Aortic smooth muscle cell (primary cell): ENCODE measurements around the gene CTXND2. TPM values are rescaled to one million over a fixed set of nuclear protein-coding genes. Genes with fewer than 3 reads are reported as not detected.

Source experiments
- total RNA-seq: library from RNA; depleted of rRNA; stranded (reverse); fragments of >200 nt; gene quantifications from 2 replicates; pipeline ENCODE4 v1.2.3, GENCODE V29; 2014

The CTXND2 gene
- total RNA-seq, result not detected in 2 replicates

DNA sequence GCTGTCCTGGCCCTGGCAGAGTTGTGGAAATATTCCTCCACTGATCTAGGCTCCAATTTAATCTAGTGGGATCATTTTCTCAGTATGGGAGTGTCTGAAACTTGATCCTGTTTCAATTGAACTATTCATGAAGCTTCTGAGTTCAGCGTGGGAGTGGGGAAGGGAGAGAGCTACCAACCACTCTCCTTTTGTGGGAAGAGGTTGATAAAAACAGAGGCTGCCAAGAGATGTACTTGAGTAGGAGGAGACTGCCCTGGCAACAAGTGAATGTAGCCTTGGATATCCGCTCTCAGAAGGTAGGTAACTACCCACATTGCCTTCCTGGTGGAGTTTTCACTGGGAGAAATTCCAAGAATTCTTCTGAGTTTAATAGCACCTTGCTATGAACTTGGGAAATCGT is at the start of gene CTXND2:
TSS of gene CTXND2 (plus strand) at position 119 of the 400 bp plus-strand sequence. CDS start 25,179 bp downstream, outside the sequence.

DNA sequence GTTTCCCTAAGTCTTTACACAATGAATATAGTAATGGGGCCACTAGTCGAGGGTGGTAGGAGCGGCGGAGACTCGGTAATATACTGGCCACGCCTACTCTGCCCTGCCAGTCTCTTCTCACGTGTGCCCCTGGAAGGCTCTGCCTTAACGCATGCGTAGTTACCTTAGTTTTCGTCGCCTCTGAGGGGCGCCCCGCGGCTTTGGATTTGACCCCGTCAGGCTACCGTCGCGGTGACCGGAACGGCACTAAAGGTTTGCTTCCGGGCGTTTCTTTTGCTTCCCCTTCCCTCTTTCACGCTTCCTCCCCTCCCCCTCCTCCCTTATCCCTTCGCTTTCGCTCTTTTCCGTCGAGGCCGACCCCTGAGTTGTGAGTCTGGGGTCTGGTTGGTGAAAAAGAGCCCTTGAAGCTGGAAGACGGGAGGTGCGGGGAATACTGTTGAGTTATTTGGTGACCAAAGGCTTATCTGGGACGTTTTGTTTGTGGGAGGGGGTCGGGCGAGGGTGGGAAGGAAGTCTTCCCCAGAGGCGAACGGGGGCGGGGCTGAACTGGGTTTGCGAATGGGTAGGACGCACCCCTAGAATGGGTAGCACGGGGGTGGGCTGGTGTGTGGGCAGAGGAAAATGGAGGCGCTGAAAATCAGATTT is 39.3 kb downstream of the CTXND2 start, which contains the start of gene SETDB1:
TSS of gene SETDB1 (plus strand) at position 267 of the 645 bp plus-strand sequence. CDS start 1,352 bp downstream, outside the sequence.

Other genes with a start within 250 kb of the CTXND2 start
- gene GOLPH3L, start 190.0 kb upstream of the CTXND2 start, total RNA-seq, result 9.6 and 11.5 TPM in 2 replicates
- gene HORMAD1, start 166.2 kb upstream of the CTXND2 start, total RNA-seq, result 0.31 and 0.40 TPM in 2 replicates
- gene CTSS, start 121.4 kb upstream of the CTXND2 start, total RNA-seq, result 25.8 and 41.1 TPM in 2 replicates
- gene CTSK, start 78.9 kb upstream of the CTXND2 start, total RNA-seq, result 139 and 237 TPM in 2 replicates
- gene ARNT, start 10.5 kb upstream of the CTXND2 start, total RNA-seq, result 36.3 and 42.2 TPM in 2 replicates
- gene SETDB1, start 39.2 kb downstream of the CTXND2 start, total RNA-seq, result 25.8 and 32.0 TPM in 2 replicates
- 148 and 157 TPM in 2 replicates for gene CERS2, start 87.7 kb downstream of the CTXND2 start, total RNA-seq
- 0.06 and 0.26 TPM in 2 replicates for gene ANXA9, start 95.2 kb downstream of the CTXND2 start, total RNA-seq
- gene MINDY1, start 119.8 kb downstream of the CTXND2 start, total RNA-seq, result 18.2 and 23.4 TPM in 2 replicates
- 7.3 and 8.0 TPM in 2 replicates for gene PRUNE1, start 121.3 kb downstream of the CTXND2 start, total RNA-seq
- 0.25 and 0.40 TPM in 2 replicates for gene BNIPL, start 149.4 kb downstream of the CTXND2 start, total RNA-seq
- gene C1orf56, start 160.6 kb downstream of the CTXND2 start, total RNA-seq, result 0.92 and 1.2 TPM in 2 replicates
- 54.8 and 56.1 TPM in 2 replicates for gene CDC42SE1, start 172.5 kb downstream of the CTXND2 start, total RNA-seq
- gene MLLT11, start 173.3 kb downstream of the CTXND2 start, total RNA-seq, result 4.2 and 4.5 TPM in 2 replicates
- gene GABPB2, start 183.6 kb downstream of the CTXND2 start, total RNA-seq, result 24.0 and 25.0 TPM in 2 replicates